Erythroblast (primary cell): ENCODE data around the gene TBC1D8.

Experiments used
- DNase-seq, 2 experiments: peaks; one replicate each; lab custom pipeline; 2025; lab: John Stamatoyannopoulos, UW
- GATA1 ChIP-seq: IDR thresholded peaks from 2 replicates; pipeline ENCODE4 v1.6.1; 2011; ENCODE audit warnings: low read depth, mild to moderate bottlenecking, control low read depth, low read length, moderate library complexity
- POLR2A ChIP-seq: IDR thresholded peaks from 2 replicates; pipeline ENCODE4 v1.6.1; 2011; ENCODE audit warnings: mild to moderate bottlenecking, low read length

TBC1D8 gene

GRCh38 chr2:101041413-101041812, 109.8 kb downstream of the TBC1D8 start:
- TF ChIP-seq POLR2A, result no peak
- no peak for TF ChIP-seq GATA1

GRCh38 chr2:101040761-101041160, 110.4 kb downstream of the TBC1D8 start:
- no peak for TF ChIP-seq GATA1
- no peak for TF ChIP-seq POLR2A

More at GRCh38 chr2:101041413-101041812, 109.8 kb downstream of the TBC1D8 start:
- DNase-seq, result no peak

GRCh38 chr2:101040072-101040471, 111.1 kb downstream of the TBC1D8 start:
- no peak for TF ChIP-seq POLR2A
- TF ChIP-seq GATA1, result no peak
- DNase-seq, result no peak

More at GRCh38 chr2:101040761-101041160, 110.4 kb downstream of the TBC1D8 start:
- no peak for DNase-seq

GRCh38 chr2:101038455-101039255, 112.5 kb downstream of the TBC1D8 start:
- peak; percentile 46 to 65 for DNase-seq
- TF ChIP-seq POLR2A (no peak), GATA1 (no peak)

- TF ChIP-seq GATA1, result no peak
- no peak for TF ChIP-seq POLR2A
- no peak for DNase-seq
Measured at GRCh38 chr2:101037161-101037755, 113.9 kb downstream of the TBC1D8 start.

- DNase-seq, result peak in 1 of 2 experiments; percentile 17
- TF ChIP-seq POLR2A (no peak), GATA1 (no peak)
Measured at GRCh38 chr2:101036562-101036961, 114.6 kb downstream of the TBC1D8 start.

- TF ChIP-seq POLR2A, result no peak
- no peak for DNase-seq
Measured at GRCh38 chr2:101032084-101032776, 119.0 kb downstream of the TBC1D8 start.

- TF ChIP-seq POLR2A (no peak), GATA1 (no peak)
- no peak for DNase-seq
Measured at GRCh38 chr2:101030866-101031554, 120.2 kb downstream of the TBC1D8 start.

GRCh38 chr2:101027852-101028251, 123.3 kb downstream of the TBC1D8 start:
- no peak for DNase-seq
- TF ChIP-seq POLR2A (no peak), GATA1 (no peak)

- no peak for DNase-seq
- TF ChIP-seq POLR2A (no peak), GATA1 (no peak)
Measured at GRCh38 chr2:101026923-101027469, 124.2 kb downstream of the TBC1D8 start.

- no peak for DNase-seq
- TF ChIP-seq POLR2A, result no peak
- TF ChIP-seq GATA1, result no peak
Measured at GRCh38 chr2:101026253-101026701, 124.9 kb downstream of the TBC1D8 start.

- DNase-seq, result no peak
- TF ChIP-seq GATA1 (no peak), POLR2A (no peak)
Measured at GRCh38 chr2:101025561-101025960, 125.6 kb downstream of the TBC1D8 start.
